Effector memory CD4-positive, alpha-beta T cell (primary cell): ENCODE results near the gene CTR9.
A peak's percentile ranks its signal among the peaks of the same experiment; 100 is the strongest.

Experiments
- DNase-seq, 3 donors: peaks; one replicate each; pipeline ENCODE4 v3.0.0-alpha.2; 2020
- H3K27ac ChIP-seq: 2 replicates; pipeline ENCODE4 v1.7.0; 2013; ENCODE audit warnings: mild to moderate bottlenecking, low read length, moderate library complexity; ENCODE audit not compliant: insufficient read depth, poor library complexity, severe bottlenecking
- H3K27me3 ChIP-seq: replicated peaks from 2 replicates; pipeline ENCODE4 v1.7.0; 2013; ENCODE audit warnings: mild to moderate bottlenecking, low read length; ENCODE audit not compliant: insufficient read depth, control insufficient read depth, poor library complexity, severe bottlenecking
- H3K36me3 ChIP-seq: 2 replicates; pipeline ENCODE4 v1.7.0; 2013; ENCODE audit warnings: mild to moderate bottlenecking, low read length, moderate library complexity; ENCODE audit not compliant: control insufficient read depth, insufficient read depth
- H3K4me1 ChIP-seq: 2 replicates; pipeline ENCODE4 v1.7.0; 2013; ENCODE audit warnings: low read length, mild to moderate bottlenecking; ENCODE audit not compliant: control insufficient read depth, insufficient read depth, poor library complexity, severe bottlenecking
- H3K4me3 ChIP-seq: 2 replicates; pipeline ENCODE4 v1.7.0; 2013; ENCODE audit warnings: low read length, low read depth, mild to moderate bottlenecking; ENCODE audit not compliant: insufficient read depth, poor library complexity, severe bottlenecking
- H3K9me3 ChIP-seq: 2 replicates; pipeline ENCODE4 v1.7.0; 2013; ENCODE audit warnings: mild to moderate bottlenecking, low read length, moderate library complexity; ENCODE audit not compliant: control insufficient read depth

Gene CTR9

DNA sequence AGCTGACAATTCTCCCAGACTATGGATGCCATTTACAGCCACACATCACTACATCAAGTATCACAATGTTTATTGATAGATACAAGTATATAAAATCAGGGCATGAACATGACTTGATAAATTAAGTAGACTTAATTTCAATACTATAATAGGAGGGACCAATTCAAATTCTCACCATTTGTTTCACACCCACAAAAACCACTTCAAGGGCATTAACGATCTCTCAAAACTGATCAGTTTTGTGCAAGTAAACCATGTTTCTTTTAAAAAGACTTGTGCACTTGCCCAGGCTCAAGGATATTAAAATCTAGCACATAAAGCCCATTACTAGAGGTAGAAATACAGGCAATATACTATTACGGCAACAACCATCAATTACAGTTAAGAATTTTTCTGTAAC, 46.0 kb downstream of the CTR9 start:
- Histone ChIP-seq H3K27me3 (no peaks in the 10 kb centered on the region), H3K36me3 (peaks cover 61% of the 10 kb centered on the region), H3K9me3 (no peaks in the 10 kb centered on the region), H3K4me1 (peaks cover 26% of the 10 kb centered on the region), H3K4me3 (no peak overlapping the region), H3K27ac (no peak overlapping the region)
- DNase-seq, result no peak

DNA sequence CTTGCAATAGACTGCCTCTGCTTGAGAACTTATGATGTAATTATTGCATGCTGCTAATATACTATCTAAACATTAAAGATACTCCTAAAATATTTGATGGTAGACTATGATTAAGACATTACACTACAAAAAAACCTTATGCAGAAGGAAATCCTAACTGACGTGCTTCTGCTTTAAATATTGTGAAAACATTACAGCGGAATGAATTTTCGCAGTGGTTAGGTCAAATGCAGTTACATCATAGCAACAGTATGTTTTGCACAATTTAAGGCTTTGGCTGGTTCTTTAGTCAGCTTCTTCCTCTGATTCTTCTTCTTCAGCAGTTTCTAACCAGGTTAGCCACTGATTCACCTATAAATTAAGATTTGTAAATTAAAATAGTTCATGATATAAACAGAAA, 46.5 kb downstream of the CTR9 start:
- Histone ChIP-seq H3K9me3 (no peaks in the 10 kb centered on the region), H3K4me3 (no peak overlapping the region), H3K4me1 (peaks cover 22% of the 10 kb centered on the region), H3K27ac (no peak overlapping the region), H3K36me3 (peaks cover 66% of the 10 kb centered on the region), H3K27me3 (no peaks in the 10 kb centered on the region)
- DNase-seq, result no peak

DNA sequence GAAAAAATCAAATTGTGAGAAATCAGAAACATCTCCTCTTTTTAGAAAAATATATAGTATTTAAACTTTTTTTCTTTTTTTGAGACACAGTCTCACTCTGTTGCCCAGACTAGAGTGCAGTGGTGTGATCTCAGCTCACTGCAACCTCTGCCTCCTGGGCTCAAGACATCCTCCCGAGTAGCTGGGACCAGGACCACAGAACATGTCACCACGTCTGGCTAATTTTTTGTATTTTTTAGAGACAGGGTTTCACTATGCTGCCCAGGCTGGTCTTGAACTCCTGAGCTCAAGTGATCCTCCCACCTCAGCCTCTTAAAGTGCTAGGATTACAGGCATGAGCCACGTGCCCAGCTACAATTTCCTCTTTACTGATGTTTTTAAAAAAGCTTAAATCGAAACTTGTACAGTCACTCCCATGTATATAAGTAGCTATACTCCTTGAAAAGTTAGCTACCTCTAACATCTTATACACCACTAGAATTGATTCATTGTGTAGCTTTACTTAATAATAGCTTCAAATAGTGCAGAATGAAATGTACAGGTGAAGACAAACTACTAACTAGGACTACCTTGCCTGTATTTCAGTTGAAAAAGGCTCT, 47.4 kb downstream of the CTR9 start:
- no peaks in the 10 kb centered on the region for H3K9me3 ChIP-seq
- H3K4me1 ChIP-seq, result peaks cover 18% of the 10 kb centered on the region
- no peak for DNase-seq
- peaks cover 74% of the 10 kb centered on the region for H3K36me3 ChIP-seq
- no peak overlapping the region for H3K27ac ChIP-seq
- H3K4me3 ChIP-seq, result no peak overlapping the region
- no peaks in the 10 kb centered on the region for H3K27me3 ChIP-seq

DNA sequence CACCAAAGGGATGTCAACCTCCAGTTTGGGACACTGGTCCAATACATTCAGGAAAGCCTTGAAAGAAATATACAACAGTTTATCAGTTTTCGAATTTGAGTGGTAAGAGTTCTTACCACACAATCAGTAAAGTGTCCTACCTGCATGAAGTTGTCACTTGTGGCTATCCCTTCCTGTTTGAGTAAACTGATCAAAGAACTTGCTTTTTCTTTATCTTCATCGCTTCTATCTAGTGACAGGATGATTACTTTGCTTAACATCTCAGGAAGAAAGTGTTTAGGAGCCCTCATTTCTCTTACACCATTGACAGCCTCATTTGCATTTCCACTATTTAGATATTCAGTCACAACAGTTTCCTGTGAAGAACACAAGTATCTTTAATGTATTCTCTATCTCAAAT, 49.2 kb downstream of the CTR9 start:
- peaks cover 22% of the 10 kb centered on the region for H3K4me1 ChIP-seq
- peaks cover 93% of the 10 kb centered on the region for H3K36me3 ChIP-seq
- no peaks in the 10 kb centered on the region for H3K27me3 ChIP-seq
- H3K27ac ChIP-seq, result no peak overlapping the region
- DNase-seq, result no peak
- no peaks in the 10 kb centered on the region for H3K9me3 ChIP-seq
- H3K4me3 ChIP-seq, result no peak overlapping the region

DNA sequence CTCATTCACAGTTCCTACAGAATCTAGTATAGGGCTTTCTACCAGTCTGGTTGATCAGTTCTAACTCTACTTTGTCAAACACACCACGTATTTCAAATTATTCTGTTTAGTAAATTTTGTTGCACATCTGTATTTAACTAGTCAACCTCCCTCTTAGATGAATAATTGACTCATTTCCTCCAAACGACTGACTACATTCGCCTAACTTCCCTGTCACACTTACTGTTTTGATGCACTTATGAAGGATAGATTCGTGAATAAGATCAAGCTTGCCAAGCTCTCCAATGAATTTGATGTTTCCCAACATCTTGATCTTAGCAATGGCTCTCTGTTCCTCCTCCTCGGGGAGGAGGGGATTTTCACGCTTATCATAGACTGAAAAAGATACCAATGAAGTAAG, 52.6 kb downstream of the CTR9 start:
- Histone ChIP-seq H3K9me3 (no peaks in the 10 kb centered on the region), H3K4me1 (peaks cover 39% of the 10 kb centered on the region), H3K4me3 (no peak overlapping the region), H3K27ac (no peak overlapping the region), H3K36me3 (peaks cover 81% of the 10 kb centered on the region), H3K27me3 (no peaks in the 10 kb centered on the region)
- no peak for DNase-seq

DNA sequence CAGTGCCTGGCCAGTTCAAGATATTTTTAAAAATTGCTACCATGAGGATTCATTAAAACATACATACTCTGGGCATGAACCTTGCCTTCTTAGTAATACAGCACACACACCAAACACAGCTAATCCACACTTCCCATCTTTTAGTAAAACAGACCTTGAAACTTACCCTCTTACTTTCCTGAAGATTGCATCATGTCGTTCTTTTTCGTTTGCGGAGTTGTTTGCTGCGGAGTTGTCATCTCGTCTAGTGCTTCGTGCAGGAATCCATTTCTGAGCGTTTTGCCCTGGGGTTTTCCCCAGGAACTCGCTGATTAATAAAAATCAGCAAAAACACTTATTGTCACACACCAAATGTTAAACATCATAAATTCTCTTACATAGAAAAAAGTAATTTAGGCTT, 54.7 kb downstream of the CTR9 start:
- Histone ChIP-seq H3K27me3 (no peaks in the 10 kb centered on the region), H3K4me3 (no peak overlapping the region), H3K4me1 (peaks cover 33% of the 10 kb centered on the region), H3K9me3 (no peaks in the 10 kb centered on the region), H3K27ac (no peak overlapping the region), H3K36me3 (peaks cover 61% of the 10 kb centered on the region)
- no peak for DNase-seq

DNA sequence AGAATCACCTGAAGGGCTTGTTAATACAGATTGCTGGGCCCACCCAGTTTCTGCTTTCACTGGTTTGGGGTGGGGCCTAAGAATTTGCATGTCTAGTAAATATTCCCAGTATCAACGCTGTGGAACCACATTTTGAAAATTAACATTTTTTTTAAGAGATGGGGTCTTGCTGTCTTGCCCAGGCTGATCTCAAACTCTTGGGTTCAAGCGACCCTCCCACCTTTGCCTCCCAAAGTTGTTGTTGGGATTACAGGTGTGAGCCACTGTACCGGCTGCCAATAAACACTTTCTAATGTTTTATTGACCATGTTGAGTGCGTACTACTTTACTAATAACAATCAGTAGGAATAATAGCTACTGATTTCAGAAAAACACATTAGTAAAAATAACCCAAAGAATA, 55.2 kb downstream of the CTR9 start:
- Histone ChIP-seq H3K4me1 (peaks cover 29% of the 10 kb centered on the region), H3K36me3 (peaks cover 56% of the 10 kb centered on the region), H3K27me3 (no peaks in the 10 kb centered on the region), H3K27ac (peak overlapping the region; percentile 94), H3K9me3 (no peaks in the 10 kb centered on the region), H3K4me3 (peak overlapping the region; percentile 2)
- no peak for DNase-seq

DNA sequence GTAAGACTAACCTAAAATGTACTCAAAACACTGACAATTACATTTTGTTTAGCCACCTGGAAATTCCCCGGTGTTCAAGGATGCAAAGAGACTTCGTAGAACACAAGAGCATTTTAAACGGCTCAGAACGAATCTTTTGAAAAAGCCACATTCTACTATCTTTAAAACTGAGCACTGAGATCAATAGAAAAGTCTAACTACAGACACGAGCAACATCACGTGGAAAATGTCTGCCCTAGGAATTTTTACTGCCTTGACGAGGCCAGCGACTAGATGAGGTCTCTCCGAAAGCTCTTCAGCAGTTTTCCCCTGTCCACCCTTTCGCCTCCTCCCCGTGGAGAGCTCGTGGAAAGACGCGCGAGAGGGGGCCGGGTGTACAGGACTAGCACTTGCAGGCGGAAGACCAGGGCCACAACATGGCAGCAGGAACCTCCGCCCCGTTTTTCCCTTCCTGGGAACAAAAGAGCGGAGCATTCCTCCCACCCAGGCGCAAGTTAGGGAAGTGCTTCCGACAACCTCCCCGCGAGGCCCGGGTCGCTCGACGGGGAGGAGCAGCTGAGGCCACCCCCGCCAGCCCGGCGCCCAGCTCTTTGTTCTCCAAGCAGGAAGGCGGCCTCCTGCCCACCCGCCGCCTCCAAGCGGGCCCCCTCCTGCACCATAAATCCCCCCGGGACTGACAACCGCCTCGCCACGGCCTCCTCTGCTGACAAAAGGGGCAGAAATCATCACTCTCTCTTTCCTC, 56.6 kb downstream of the CTR9 start:
- H3K36me3 ChIP-seq, result peaks cover 41% of the 10 kb centered on the region
- no peaks in the 10 kb centered on the region for H3K9me3 ChIP-seq
- H3K27me3 ChIP-seq, result no peaks in the 10 kb centered on the region
- H3K4me3 ChIP-seq, result peak overlapping the region; percentile 98
- peak; percentile 9 to 30 (median 20) for DNase-seq
- peak overlapping the region; percentile 94 for H3K27ac ChIP-seq
- peaks cover 28% of the 10 kb centered on the region for H3K4me1 ChIP-seq

DNA sequence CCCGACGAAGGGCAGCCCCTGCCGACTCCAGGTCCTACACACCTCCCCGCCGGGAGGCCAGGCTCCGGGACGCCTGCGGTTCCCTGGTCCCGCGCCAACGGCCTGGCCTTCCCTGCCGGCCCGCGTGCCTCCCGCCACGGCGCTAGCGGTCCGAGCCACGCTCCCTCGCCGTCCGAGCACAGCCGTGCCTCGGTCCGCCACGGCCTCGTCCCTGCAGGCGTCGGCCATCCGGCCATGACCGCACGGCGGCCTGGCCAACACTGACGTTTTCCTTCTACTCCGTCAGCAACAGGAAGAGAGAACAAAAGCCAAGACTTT, 57.1 kb downstream of the CTR9 start:
- Histone ChIP-seq H3K4me3 (peak overlapping the region; percentile 98), H3K4me1 (peaks cover 28% of the 10 kb centered on the region), H3K27me3 (no peaks in the 10 kb centered on the region), H3K27ac (peak overlapping the region; percentile 94), H3K9me3 (no peaks in the 10 kb centered on the region), H3K36me3 (peaks cover 37% of the 10 kb centered on the region)
- DNase-seq, result no peak

DNA sequence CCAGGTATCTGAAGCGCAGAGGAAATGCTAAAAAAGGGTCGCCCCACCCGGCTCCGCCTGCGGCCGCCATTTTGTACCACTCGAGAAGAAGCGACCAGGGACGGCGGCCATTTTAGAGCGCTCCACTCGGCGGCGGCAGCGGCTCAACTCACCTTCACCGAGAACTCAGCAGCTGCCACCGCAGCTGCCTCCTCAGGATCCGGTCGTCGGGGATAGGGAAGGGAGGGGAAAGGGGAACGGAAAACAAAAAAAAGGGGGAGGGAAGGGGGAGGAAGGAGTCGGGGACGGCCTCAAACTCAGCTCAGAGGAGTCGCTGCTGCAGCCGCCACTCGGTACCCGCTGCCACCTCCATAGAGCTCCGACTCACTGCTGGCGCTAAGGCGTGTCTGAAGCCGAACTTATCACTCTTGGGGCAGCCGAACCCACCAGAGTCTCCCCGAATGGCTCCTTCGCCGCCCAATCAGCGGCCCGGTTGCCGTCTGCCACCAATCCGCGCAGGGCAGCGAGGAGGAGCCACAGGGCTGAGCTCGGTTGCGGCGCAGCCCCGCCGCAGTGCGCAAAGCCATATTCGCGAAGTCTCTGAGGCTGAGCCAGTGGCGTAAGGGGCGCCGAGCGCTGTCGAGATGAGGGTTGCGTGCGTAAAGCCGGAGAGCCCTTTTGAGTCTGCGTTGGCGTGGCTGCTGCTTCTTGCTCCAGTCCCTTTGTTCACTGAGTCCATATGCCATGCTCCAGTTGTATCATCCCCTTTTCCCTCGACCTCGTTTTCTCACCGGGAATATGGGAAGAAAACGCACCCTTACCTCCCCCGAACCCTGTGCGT, 57.7 kb downstream of the CTR9 start, which contains the start of gene EIF4G2:
TSS of gene EIF4G2 (minus strand) at position 374 of the 820 bp plus-strand sequence.
- peak within 1 kb of the TSS; percentile 98 for H3K4me3 ChIP-seq
- no peaks in the 10 kb centered on the region for H3K9me3 ChIP-seq
- peak within 1 kb of the TSS; percentile 94 for H3K27ac ChIP-seq
- peaks cover 32% of the 10 kb centered on the region for H3K36me3 ChIP-seq
- DNase-seq, result peak; percentile 97 to 98 (median 97)
- H3K27me3 ChIP-seq, result no peaks in the 10 kb centered on the region
- peaks cover 28% of the 10 kb centered on the region for H3K4me1 ChIP-seq
